ENCODE results near the gene CHAC1. TPM values are rescaled to one million over a fixed set of nuclear protein-coding genes. Genes with fewer than 3 reads are reported as not detected.
A peak's percentile ranks its signal among the peaks of the same experiment; 100 is the strongest.

Gene CHAC1
- total RNA-seq, 3 donors from 2014 or later: 0.32 to 11.9 (median 2.9) TPM

DNA sequence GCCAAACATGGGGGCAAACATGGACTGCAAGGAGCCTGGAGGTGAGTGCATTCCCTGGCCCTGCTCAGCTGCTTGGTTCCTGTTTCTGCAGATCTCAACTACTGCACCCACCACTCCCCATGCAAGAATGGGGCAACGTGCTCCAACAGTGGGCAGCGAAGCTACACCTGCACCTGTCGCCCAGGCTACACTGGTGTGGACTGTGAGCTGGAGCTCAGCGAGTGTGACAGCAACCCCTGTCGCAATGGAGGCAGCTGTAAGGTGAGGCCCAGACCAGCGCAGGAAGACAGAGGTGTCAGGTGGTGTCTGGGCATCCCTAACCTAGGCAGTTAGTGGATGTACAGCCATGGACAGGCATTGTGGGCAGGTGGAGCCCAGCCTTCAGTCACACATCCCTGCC is 18.8 kb upstream of the CHAC1 start:
- Histone ChIP-seq H3K4me3 (no peak overlapping the region), H3K4me1 (peaks cover 0 to 10% of the 10 kb centered on the region in 2 donors), H3K36me3 (no peaks in the 10 kb centered on the region), H3K27me3 (peaks cover 0 to 33% of the 10 kb centered on the region in 2 donors), H3K9me3 (no peaks in the 10 kb centered on the region), H3K27ac (no peak overlapping the region)
- intact Hi-C loops (cut with DNase I; ENCODE audit: low total_unique reads): loop anchor here (1.0 kb wide), 1 partner anchor 28 kb away; no protein-coding TSS in a partner anchor
- no peak for TF ChIP-seq POLR2A (IDR thresholded peaks at IDR 0.05)
- TF ChIP-seq POLR2AphosphoS5 (IDR thresholded peaks at IDR 0.05): no peak
- TF ChIP-seq, protein P1, sequence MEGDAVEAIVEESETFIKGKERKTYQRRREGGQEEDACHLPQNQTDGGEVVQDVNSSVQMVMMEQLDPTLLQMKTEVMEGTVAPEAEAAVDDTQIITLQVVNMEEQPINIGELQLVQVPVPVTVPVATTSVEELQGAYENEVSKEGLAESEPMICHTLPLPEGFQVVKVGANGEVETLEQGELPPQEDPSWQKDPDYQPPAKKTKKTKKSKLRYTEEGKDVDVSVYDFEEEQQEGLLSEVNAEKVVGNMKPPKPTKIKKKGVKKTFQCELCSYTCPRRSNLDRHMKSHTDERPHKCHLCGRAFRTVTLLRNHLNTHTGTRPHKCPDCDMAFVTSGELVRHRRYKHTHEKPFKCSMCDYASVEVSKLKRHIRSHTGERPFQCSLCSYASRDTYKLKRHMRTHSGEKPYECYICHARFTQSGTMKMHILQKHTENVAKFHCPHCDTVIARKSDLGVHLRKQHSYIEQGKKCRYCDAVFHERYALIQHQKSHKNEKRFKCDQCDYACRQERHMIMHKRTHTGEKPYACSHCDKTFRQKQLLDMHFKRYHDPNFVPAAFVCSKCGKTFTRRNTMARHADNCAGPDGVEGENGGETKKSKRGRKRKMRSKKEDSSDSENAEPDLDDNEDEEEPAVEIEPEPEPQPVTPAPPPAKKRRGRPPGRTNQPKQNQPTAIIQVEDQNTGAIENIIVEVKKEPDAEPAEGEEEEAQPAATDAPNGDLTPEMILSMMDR (IDR thresholded peaks at IDR 0.05): no peak
- no peak for DNase-seq (ENCODE audit: low spot score in 2 of 2)

- H3K36me3 ChIP-seq: no peaks in the 10 kb centered on the region
- peaks cover 0 to 17% of the 10 kb centered on the region in 2 donors for H3K27me3 ChIP-seq
- H3K27ac ChIP-seq: peak overlapping the region in 1 of 2 donors; percentile 25
- peak overlapping the region in 1 of 3 donors; percentile 19 for H3K4me3 ChIP-seq
- DNase-seq (ENCODE audit: low spot score in 2 of 2): no peak
- TF ChIP-seq, protein P1 (IDR thresholded peaks at IDR 0.05): no peak
- TF ChIP-seq POLR2AphosphoS5 (IDR thresholded peaks at IDR 0.05) (no peak), POLR2A (IDR thresholded peaks at IDR 0.05) (no peak)
- intact Hi-C loops (cut with DNase I; ENCODE audit: low total_unique reads): no loop called here
- H3K9me3 ChIP-seq: no peaks in the 10 kb centered on the region
- peaks cover 0 to 5% of the 10 kb centered on the region in 2 donors for H3K4me1 ChIP-seq
Observed at GRCh38 chr15:40936234-40936708, 17.0 kb upstream of the CHAC1 start.

- intact Hi-C loops (cut with DNase I; ENCODE audit: low total_unique reads): no loop called here
- TF ChIP-seq POLR2AphosphoS5 (IDR thresholded peaks at IDR 0.05): no peak
- no peak for TF ChIP-seq POLR2A (IDR thresholded peaks at IDR 0.05)
- TF ChIP-seq, protein P1 (IDR thresholded peaks at IDR 0.05): no peak
Observed at GRCh38 chr15:40936709-40937666, 16.3 kb upstream of the CHAC1 start.

GRCh38 chr15:40937762-40938535 is 15.3 kb upstream of the CHAC1 start:
- Histone ChIP-seq H3K36me3 (no peaks in the 10 kb centered on the region), H3K4me1 (peaks cover 11 to 12% of the 10 kb centered on the region in 2 donors), H3K9me3 (no peaks in the 10 kb centered on the region), H3K4me3 (no peak overlapping the region), H3K27ac (peak overlapping the region in 1 of 2 donors; percentile 32), H3K27me3 (peaks cover 0 to under 1% of the 10 kb centered on the region in 2 donors)
- DNase-seq (ENCODE audit: low spot score in 2 of 2): peak in 1 of 2 donors; percentile 50
- TF ChIP-seq POLR2AphosphoS5 (IDR thresholded peaks at IDR 0.05) (no peak), POLR2A (IDR thresholded peaks at IDR 0.05) (no peak)
- TF ChIP-seq, protein P1 (IDR thresholded peaks at IDR 0.05): peak; percentile 22 to 54 (median 46)
- intact Hi-C loops (cut with DNase I; ENCODE audit: low total_unique reads): no loop called here

More at GRCh38 chr15:40936709-40937666, 16.3 kb upstream of the CHAC1 start:
- no peak overlapping the region for H3K4me3 ChIP-seq
- H3K9me3 ChIP-seq: no peaks in the 10 kb centered on the region
- peaks cover 0 to 10% of the 10 kb centered on the region in 2 donors for H3K27me3 ChIP-seq
- H3K4me1 ChIP-seq: peaks cover 3 to 7% of the 10 kb centered on the region in 2 donors
- no peaks in the 10 kb centered on the region for H3K36me3 ChIP-seq
- H3K27ac ChIP-seq: peak overlapping the region in 1 of 2 donors; percentile 25
- DNase-seq (ENCODE audit: low spot score in 2 of 2): no peak

All from breast epithelium (tissue), 4 donors.